ENCODE data around the gene LINS1.

- TF ChIP-seq CTCF (optimal IDR thresholded peaks at IDR 0.05 in 1 of 3, IDR thresholded peaks at IDR 0.05 in 1 of 3, conservative IDR thresholded peaks at IDR 0.05 in 1 of 3; ENCODE audit: extremely low read depth in 1 of 3, insufficient read depth in 2 of 3, low read length in 3 of 3) (no peak), EZH2 (IDR thresholded peaks at IDR 0.05; ENCODE audit: low read length) (no peak)
Observed at GRCh38 chr15:100531823-100532327, 70.1 kb downstream of the LINS1 start.

All from keratinocyte (primary cell).